ENCODE measurements around the gene TMEM150B.

Gene TMEM150B

DNA sequence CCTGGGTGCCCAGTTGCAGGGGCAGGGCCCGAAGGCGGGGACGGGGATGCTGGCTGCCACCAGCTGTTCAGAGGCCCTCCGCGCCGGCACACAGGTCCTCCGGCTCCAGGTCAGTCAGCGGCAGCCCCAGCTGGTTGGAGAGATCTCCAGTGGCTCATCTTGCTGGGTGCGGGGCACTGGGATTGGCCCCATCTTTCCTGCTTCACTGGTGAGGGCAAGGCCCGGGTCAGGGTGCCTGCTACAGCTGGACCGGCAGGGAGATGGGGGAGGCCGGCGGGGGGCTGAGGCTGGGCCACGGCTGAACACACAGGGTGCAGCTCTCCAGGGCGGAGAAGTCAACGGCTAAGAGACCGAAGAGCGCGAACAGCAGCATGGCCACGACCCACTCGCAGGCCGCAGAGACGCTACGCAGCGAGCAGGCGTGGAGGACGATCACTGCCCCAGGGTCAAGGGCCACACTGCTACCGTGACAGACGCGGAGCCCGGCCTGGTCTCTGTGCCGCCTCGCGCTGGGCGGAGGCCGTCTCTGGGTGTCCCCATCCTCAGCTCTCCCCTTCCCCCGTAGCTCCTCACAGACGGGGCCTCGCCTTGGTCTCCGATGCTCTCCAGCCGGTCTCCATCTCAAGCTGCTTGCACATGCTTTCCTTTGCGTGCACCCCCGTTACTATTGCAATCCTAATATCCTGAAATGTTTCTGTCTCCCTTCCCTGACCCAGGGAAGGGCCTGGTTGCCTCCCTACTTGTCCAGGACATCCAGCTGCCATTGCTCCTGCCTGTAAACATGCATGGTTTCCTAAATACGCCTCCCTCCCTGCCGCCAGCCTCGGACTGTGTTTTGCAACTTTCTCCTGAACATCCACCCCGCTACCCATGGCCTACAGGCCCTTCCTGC is 12.3 kb downstream of the TMEM150B start:
- Histone ChIP-seq H3K36me3 (ENCODE audit: control insufficient read depth, insufficient read depth, low read length) (no peaks in the 10 kb centered on the region), H3K4me3 (replicated peaks; ENCODE audit: low read depth, low read length) (no peak overlapping the region), H3K27me3 (replicated peaks; ENCODE audit: control insufficient read depth, insufficient read depth, low read length) (no peaks in the 10 kb centered on the region)
- TF ChIP-seq, protein P1, sequence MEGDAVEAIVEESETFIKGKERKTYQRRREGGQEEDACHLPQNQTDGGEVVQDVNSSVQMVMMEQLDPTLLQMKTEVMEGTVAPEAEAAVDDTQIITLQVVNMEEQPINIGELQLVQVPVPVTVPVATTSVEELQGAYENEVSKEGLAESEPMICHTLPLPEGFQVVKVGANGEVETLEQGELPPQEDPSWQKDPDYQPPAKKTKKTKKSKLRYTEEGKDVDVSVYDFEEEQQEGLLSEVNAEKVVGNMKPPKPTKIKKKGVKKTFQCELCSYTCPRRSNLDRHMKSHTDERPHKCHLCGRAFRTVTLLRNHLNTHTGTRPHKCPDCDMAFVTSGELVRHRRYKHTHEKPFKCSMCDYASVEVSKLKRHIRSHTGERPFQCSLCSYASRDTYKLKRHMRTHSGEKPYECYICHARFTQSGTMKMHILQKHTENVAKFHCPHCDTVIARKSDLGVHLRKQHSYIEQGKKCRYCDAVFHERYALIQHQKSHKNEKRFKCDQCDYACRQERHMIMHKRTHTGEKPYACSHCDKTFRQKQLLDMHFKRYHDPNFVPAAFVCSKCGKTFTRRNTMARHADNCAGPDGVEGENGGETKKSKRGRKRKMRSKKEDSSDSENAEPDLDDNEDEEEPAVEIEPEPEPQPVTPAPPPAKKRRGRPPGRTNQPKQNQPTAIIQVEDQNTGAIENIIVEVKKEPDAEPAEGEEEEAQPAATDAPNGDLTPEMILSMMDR (IDR thresholded peaks at IDR 0.05; ENCODE audit: insufficient read depth, low read length, poor library complexity, severe bottlenecking): no peak
- DNase-seq (ENCODE audit: extremely low read depth, insufficient read length): no peak

DNA sequence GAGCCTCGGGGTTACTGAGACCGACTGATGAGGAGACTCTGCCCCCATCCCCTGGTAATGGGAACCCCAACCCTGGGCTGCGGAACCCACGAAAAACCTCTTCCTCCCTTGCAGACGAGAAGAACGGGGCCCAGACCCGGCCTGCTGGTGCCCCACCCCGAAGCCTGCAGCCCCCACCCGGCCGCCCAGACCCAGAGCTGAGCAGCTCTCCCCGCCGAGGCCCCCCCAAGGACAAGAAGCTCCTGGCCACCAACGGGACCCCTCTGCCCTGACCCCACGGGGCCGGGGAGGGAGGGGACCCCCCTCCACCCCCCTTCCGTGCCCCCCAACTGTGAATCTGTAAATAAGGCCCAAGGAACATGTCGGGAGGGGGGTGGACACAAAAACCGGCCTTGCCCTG is 13.3 kb downstream of the TMEM150B start:
- TF ChIP-seq, protein P1 (IDR thresholded peaks at IDR 0.05; ENCODE audit: insufficient read depth, low read length, poor library complexity, severe bottlenecking): no peak
- Histone ChIP-seq H3K27me3 (replicated peaks; ENCODE audit: control insufficient read depth, insufficient read depth, low read length) (no peaks in the 10 kb centered on the region), H3K36me3 (ENCODE audit: control insufficient read depth, insufficient read depth, low read length) (no peaks in the 10 kb centered on the region), H3K4me3 (replicated peaks; ENCODE audit: low read depth, low read length) (no peak overlapping the region)
- DNase-seq (ENCODE audit: extremely low read depth, insufficient read length): no peak

DNA sequence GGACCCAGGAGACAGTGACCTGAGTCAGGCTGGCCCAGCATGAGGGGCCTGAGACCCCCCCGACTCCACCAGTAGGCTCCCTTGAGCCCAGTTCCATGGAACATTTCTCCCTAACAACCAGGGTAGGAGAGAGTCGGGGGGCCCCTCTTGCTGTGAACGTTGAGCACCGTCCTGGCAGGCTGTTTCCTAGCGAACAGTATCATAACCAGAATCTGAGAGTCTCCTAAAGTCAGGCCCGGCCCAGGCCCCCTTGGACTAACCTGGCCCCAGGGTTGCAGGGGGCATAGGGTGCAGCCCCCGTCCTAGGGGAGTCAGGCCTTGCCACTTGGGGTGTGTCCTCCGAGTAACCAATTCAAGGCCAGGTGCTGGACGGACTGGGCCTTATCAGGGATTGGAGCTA is 13.7 kb downstream of the TMEM150B start:
- TF ChIP-seq, protein P1 (IDR thresholded peaks at IDR 0.05; ENCODE audit: insufficient read depth, low read length, poor library complexity, severe bottlenecking): no peak
- H3K36me3 ChIP-seq (ENCODE audit: control insufficient read depth, insufficient read depth, low read length): no peaks in the 10 kb centered on the region
- no peak for DNase-seq (ENCODE audit: extremely low read depth, insufficient read length)

DNA sequence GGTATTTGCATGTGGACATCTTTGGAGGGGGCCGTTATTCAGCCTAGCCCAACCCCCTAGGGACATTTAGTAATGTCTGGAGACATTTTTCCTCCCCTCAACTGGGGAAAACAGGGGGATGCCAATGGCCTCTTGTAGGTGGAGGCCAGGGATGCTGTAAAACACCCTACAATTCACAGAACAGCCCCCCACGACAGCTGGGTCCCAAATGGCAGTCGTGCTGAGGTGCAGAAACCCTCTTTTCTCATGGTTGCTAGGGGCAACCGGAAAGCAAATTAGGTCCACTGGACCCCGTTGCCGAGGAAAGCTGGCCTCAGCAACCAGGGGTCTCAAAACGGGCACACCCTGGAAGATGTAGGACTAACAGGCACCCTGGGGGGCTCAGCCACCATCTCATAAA is 14.6 kb downstream of the TMEM150B start:
- H3K4me3 ChIP-seq (replicated peaks; ENCODE audit: low read depth, low read length): no peak overlapping the region
- DNase-seq (ENCODE audit: extremely low read depth, insufficient read length): no peak
- H3K27me3 ChIP-seq (replicated peaks; ENCODE audit: control insufficient read depth, insufficient read depth, low read length): no peaks in the 10 kb centered on the region
- TF ChIP-seq, protein P1 (IDR thresholded peaks at IDR 0.05; ENCODE audit: insufficient read depth, low read length, poor library complexity, severe bottlenecking): no peak
- H3K36me3 ChIP-seq (ENCODE audit: control insufficient read depth, insufficient read depth, low read length): no peaks in the 10 kb centered on the region

More for the DNA sequence above, 13.7 kb downstream of the TMEM150B start:
- Histone ChIP-seq H3K4me3 (replicated peaks; ENCODE audit: low read depth, low read length) (no peak overlapping the region), H3K27me3 (replicated peaks; ENCODE audit: control insufficient read depth, insufficient read depth, low read length) (no peaks in the 10 kb centered on the region)

DNA sequence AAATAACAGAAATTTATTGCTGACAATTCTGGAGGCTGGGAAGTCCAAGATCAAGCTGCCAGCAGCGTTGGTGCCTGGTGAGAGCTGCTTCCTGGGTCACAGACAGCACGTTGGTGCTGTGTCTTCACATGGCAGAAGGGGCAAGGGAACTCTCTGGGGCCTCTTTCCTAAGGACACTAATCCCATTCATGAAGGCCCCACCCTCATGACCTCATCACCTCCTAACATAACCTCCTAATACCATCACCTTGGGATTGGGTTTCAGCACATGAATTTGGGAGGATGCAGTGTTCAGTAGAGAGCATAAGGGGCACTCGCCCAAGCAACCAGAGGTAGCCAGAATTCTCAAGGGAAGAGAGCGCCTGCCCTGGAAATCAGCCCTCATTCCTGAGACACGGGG is 15.7 kb downstream of the TMEM150B start:
- Histone ChIP-seq H3K4me3 (replicated peaks; ENCODE audit: low read depth, low read length) (no peak overlapping the region), H3K27me3 (replicated peaks; ENCODE audit: control insufficient read depth, insufficient read depth, low read length) (no peaks in the 10 kb centered on the region), H3K36me3 (ENCODE audit: control insufficient read depth, insufficient read depth, low read length) (no peaks in the 10 kb centered on the region)
- TF ChIP-seq, protein P1 (IDR thresholded peaks at IDR 0.05; ENCODE audit: insufficient read depth, low read length, poor library complexity, severe bottlenecking): no peak
- no peak for DNase-seq (ENCODE audit: extremely low read depth, insufficient read length)
